Cardiac muscle cell (in vitro differentiated cells and primary cell): ENCODE measurements around the gene TWIST1. TPM values are rescaled to one million over a fixed set of nuclear protein-coding genes. Genes with fewer than 3 reads are reported as not detected.

Experiments used
- DNase-seq, 2 donors: peaks; one replicate each; pipeline versions ENCODE4 v3.0.0 to v3.0.0-alpha.2; 2010 to 2017; ENCODE audit warnings: low read depth in 1 of 2, low spot score in 1 of 2
- H3K27ac ChIP-seq: fragments of 200-600 bp; sonication (generic); 2 replicates; pipeline ENCODE4 v1.5.1; 2016
- H3K27me3 ChIP-seq: fragments of 200-600 bp; sonication (generic); 2 replicates; pipeline ENCODE4 v1.6.0; 2016; ENCODE audit warnings: control low read depth
- H3K36me3 ChIP-seq: fragments of 200-600 bp; sonication (generic); 2 replicates; pipeline ENCODE4 v1.5.1; 2016; ENCODE audit warnings: control low read depth
- H3K4me1 ChIP-seq: fragments of 200-600 bp; sonication (generic); 2 replicates; pipeline ENCODE4 v1.8.1; 2017; ENCODE audit warnings: low read depth, mild to moderate bottlenecking, mixed run types
- H3K4me3 ChIP-seq: fragments of 200-600 bp; sonication (generic); 2 replicates; pipeline ENCODE4 v1.5.1; 2016; ENCODE audit warnings: mild to moderate bottlenecking
- H3K9me3 ChIP-seq: fragments of 200-600 bp; sonication (generic); 2 replicates; pipeline ENCODE4 v1.5.1; 2017; ENCODE audit warnings: low read depth, mild to moderate bottlenecking, control low read depth
- polyA plus RNA-seq: library from polyadenylated mRNA; unstranded; fragments of >200 nt; fragmentation: Nextera tagmentation; extraction: Ambion mirVana; gene quantifications from 2 replicates; pipeline ENCODE4 v1.2.1, GENCODE V29; 2016
- total RNA-seq: library from RNA; depleted of rRNA; stranded (reverse); fragments of >200 nt; gene quantifications from 2 replicates; pipeline ENCODE4 v1.2.3, GENCODE V29; 2016
- TF ChIP-seq, protein P1 (sequence below): IDR thresholded peaks from 2 replicates; pipeline ENCODE4 v1.5.1; 2012; ENCODE audit warnings: low read depth, mild to moderate bottlenecking, low read length

The TWIST1 gene
- total RNA-seq (43.5 and 44.6 TPM in 2 replicates), polyA plus RNA-seq (21.4 and 21.9 TPM in 2 replicates)

DNA sequence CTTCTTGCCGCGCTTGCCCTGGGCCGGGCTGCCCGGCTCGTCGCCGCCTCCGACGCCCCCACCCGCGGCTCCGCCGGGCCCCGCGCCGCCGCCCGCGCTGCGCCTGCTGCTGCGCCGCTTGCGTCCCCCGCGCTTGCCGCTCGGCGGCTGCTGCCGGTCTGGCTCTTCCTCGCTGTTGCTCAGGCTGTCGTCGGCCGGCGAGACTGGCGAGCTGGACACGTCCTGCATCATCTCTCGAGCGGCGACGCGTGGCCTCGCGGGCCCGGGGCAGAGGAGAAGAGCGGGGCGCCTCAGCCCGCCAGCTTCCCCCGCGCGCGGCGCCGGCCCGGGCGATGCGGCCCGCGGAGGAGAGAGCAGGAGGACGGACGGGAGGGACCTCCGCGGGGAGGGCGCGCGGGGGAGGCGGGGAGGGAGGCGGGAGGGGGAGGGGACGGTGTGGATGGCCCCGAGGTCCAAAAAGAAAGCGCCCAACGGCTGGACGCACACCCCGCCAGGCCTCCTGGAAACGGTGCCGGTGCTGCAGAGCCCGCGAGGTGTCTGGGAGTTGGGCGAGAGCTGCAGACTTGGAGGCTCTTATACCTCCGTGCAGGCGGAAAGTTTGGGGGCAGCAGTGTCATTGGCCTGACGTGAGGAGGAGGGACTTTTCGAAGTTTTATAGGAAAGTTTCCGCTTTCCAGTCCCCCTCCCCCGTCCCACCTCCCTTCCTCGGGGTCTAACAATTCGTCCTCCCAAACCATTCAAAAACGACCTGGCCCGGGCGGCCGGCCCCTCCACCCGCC lies at the start of gene TWIST1:
Gene TWIST1, minus strand, starts transcription at position 546 of the 779 bp plus-strand sequence. Its CDS starts 315 bp downstream, at position 231.
- Histone ChIP-seq H3K27me3 (peaks cover 50% of the 10 kb centered on the region), H3K9me3 (no peaks in the 10 kb centered on the region), H3K36me3 (no peaks in the 10 kb centered on the region), H3K27ac (peak within 1 kb of the TSS; percentile 69), H3K4me1 (peaks cover 34% of the 10 kb centered on the region), H3K4me3 (peak within 1 kb of the TSS; percentile 85)
- TF ChIP-seq, protein P1, sequence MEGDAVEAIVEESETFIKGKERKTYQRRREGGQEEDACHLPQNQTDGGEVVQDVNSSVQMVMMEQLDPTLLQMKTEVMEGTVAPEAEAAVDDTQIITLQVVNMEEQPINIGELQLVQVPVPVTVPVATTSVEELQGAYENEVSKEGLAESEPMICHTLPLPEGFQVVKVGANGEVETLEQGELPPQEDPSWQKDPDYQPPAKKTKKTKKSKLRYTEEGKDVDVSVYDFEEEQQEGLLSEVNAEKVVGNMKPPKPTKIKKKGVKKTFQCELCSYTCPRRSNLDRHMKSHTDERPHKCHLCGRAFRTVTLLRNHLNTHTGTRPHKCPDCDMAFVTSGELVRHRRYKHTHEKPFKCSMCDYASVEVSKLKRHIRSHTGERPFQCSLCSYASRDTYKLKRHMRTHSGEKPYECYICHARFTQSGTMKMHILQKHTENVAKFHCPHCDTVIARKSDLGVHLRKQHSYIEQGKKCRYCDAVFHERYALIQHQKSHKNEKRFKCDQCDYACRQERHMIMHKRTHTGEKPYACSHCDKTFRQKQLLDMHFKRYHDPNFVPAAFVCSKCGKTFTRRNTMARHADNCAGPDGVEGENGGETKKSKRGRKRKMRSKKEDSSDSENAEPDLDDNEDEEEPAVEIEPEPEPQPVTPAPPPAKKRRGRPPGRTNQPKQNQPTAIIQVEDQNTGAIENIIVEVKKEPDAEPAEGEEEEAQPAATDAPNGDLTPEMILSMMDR, result no peak
- DNase-seq, result peak; percentile 89 to 97

DNA sequence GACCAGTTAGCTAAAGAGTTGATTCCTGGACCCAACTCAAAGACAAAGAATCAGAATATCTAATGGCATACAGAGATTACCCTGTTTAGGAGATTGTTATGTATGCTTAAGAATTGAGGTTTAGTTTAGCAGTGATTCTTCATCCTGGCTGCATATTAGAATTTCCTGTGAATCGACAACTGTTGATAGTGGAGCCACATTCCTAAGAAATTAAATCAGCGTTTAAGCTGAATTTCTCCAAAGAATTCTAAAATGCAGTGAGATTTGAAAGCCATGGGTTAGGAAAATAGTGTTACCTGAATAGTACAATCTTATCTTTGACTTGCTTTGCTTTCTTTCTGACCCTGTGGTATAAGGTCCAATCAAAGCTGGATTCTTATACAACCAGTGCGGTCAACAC lies 44.2 kb upstream of the TWIST1 start:
- Histone ChIP-seq H3K27me3 (peaks cover 15% of the 10 kb centered on the region), H3K9me3 (no peaks in the 10 kb centered on the region), H3K27ac (no peak overlapping the region), H3K4me1 (no peaks in the 10 kb centered on the region), H3K4me3 (no peak overlapping the region), H3K36me3 (no peaks in the 10 kb centered on the region)
- DNase-seq, result peak in 1 of 2 donors; percentile 8
- TF ChIP-seq, protein P1, result no peak

DNA sequence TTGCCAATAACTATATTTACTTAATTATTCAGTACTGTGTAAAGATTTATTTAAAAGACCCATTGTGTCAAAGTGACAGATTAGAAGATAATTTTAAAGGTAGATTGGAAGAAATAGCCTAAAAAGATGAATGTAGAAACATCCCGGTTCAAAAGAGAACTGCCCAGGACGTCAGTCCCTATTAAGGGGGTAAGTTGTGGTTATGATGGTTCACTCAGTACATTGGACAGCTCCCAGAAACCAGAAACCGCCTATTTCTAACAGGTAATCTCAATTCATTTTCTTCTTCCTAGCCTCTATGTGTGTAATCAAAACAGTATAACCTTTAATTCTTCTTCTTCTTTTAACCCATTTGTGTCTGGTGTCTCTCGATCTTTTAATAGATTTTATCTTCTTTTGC lies 29.3 kb upstream of the TWIST1 start:
- TF ChIP-seq, protein P1, result no peak
- no peak overlapping the region for H3K4me3 ChIP-seq
- peak; percentile 60 to 73 for DNase-seq
- H3K27me3 ChIP-seq, result peaks cover 59% of the 10 kb centered on the region
- H3K4me1 ChIP-seq, result peaks cover 4% of the 10 kb centered on the region
- H3K36me3 ChIP-seq, result no peaks in the 10 kb centered on the region
- no peaks in the 10 kb centered on the region for H3K9me3 ChIP-seq
- H3K27ac ChIP-seq, result no peak overlapping the region

DNA sequence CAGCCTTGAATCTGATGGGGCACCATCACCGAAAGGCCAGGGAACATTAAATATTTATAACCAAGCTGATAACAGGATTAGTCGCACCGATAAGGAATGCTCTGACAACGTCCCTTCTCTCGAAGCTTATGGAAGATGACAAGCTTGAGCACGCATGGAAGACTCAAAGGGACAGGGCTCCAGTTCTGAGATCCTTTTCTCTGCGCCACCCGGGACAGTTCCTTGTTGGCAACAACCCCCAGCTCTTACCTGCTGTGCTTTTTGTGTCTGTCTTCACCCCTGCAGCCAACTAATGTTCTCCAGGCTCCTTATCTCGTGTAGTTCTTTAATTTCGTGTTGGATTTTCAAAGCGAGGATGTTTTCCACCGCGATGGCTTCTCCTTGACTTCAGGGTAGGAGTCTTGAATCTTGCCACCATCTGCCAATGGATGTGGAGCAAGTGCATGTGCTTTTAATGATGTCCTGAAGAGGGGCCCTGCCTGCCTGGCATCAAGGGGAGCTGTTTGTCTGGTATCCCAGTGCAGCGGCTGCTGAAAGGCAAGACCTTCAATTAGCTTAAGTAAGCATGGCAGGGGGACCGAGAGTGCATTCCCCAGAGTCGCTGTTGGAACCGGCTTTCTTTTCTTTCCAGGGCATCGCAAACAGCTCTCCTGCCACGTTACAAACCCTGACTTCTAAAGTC lies 28.1 kb upstream of the TWIST1 start:
- Histone ChIP-seq H3K4me3 (no peak overlapping the region), H3K27ac (no peak overlapping the region), H3K36me3 (no peaks in the 10 kb centered on the region), H3K27me3 (peaks cover 70% of the 10 kb centered on the region), H3K9me3 (no peaks in the 10 kb centered on the region), H3K4me1 (peaks cover 4% of the 10 kb centered on the region)
- DNase-seq, result peak in 1 of 2 donors; percentile 23
- TF ChIP-seq, protein P1, result no peak

DNA sequence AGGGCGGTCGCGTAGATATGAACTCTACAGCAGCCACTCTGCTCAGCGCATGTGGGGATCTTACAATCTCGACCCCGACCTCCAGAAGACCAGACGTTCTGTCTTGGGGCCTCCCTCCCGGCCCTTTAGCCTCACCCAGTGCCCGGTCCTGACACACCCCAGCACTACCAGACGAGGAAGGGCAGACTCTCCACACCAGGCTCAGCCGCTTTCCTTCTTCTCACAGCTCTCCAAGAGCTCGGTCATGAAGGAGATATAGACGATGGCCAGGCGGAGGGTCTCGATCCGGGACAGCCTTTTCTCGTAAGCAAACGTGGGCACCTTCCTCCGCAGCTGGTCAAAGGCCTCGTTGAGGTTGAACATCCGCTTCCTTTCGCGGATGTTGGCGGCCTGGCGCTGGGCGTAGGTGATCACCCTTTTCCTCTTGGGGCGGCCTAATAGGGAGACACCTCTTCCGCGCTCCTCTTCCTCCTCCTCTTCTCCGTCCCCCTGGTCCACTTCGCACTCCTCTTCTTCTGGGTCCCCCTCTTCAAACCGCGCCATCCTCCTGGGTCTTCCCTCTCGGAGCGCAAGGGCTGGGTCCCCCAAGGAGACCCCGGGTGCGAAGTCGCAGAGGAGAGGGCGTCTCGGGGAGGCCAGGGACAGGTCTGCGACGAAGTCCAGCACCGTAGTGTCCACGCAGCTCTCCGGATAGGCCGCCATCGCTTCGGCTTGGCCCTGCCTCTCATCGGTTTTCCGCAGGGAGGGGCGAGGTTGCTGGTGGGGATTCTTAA lies 27.4 kb upstream of the TWIST1 start, which contains the start of gene FERD3L:
Gene FERD3L, minus strand, starts transcription at position 761 of the 773 bp plus-strand sequence. Its CDS starts 59 bp downstream, at position 702.
- peaks cover 4% of the 10 kb centered on the region for H3K4me1 ChIP-seq
- DNase-seq, result peak in 1 of 2 donors; percentile 4
- H3K27ac ChIP-seq, result no peak within 1 kb of the TSS
- no peaks in the 10 kb centered on the region for H3K9me3 ChIP-seq
- peak within 1 kb of the TSS; percentile 11 for H3K4me3 ChIP-seq
- H3K36me3 ChIP-seq, result no peaks in the 10 kb centered on the region
- TF ChIP-seq, protein P1, result no peak
- peaks cover 78% of the 10 kb centered on the region for H3K27me3 ChIP-seq
